NCI-H1417 treated with DMSO at 0.1 percent for 48 hours (cell line): ENCODE data around the gene GNAI2.
A peak's percentile ranks its signal among the peaks of the same experiment; 100 is the strongest.
"Not testable (repeated sequence)": the region's sequence is repeated elsewhere in the genome, so short reads cannot be mapped to it uniquely, and the experiment has no call there.

Experiments
- DNase-seq: peaks from one replicate; lab custom pipeline; 2025; lab: John Stamatoyannopoulos, UW

Gene GNAI2

DNA sequence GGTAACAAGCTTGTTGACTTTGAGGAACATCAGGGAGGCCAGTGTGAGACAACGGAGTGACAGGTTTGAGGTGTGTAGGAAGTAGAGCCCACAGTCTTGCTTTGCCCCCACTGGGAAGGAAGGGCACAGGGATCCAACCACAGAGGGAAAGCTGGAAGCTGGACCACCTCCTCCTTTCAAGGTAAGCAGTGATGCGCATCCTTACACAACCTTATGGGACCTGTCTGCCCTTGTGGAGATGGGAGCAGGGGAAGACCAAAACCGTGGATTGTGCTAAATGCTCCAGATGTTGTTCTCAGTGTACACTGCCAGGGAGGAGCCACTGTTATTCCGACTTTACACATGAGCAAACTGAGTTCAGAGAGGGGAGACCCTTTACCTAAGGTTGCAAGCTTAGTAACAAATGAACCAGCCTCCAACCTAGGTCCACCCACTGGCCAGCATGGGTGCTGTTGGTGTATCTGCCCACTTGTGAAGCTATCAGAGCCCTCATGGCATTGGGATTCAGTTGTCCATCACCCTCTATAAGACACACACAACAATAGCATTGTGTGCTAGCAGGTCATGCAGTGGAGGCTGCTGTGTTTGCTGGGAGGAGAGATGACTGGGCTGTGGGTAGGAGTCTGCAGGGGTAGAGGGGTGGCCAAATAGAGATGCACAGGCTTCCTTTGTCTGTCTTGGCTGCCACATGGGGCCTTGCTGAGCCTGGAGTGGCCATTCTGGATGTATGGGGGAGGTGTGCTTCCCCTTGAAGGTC is 42.3 kb downstream of the GNAI2 start:
- no peak for DNase-seq

DNA sequence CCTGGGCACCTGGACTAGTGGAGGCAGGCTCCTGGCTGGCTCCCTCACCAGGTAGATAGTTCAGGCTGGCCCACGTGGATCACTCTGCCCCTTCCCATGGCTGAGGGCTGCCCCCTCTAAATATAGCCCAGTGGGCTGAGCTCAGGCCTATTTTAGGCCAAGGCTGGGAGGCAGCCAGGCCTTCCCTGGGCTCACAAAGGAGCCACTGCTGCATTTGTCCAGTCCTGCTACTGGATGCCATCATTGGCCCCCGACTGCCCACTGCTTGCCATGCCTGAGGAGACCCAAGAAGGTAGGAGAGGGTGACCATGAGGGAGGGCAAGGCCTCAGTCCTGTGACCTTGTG is 42.8 kb downstream of the GNAI2 start, which contains the start of gene LSMEM2:
TSS of gene LSMEM2 (plus strand) at position 208 of the 345 bp plus-strand sequence. CDS start at position 235, 27 bp downstream.
- no peak for DNase-seq

DNA sequence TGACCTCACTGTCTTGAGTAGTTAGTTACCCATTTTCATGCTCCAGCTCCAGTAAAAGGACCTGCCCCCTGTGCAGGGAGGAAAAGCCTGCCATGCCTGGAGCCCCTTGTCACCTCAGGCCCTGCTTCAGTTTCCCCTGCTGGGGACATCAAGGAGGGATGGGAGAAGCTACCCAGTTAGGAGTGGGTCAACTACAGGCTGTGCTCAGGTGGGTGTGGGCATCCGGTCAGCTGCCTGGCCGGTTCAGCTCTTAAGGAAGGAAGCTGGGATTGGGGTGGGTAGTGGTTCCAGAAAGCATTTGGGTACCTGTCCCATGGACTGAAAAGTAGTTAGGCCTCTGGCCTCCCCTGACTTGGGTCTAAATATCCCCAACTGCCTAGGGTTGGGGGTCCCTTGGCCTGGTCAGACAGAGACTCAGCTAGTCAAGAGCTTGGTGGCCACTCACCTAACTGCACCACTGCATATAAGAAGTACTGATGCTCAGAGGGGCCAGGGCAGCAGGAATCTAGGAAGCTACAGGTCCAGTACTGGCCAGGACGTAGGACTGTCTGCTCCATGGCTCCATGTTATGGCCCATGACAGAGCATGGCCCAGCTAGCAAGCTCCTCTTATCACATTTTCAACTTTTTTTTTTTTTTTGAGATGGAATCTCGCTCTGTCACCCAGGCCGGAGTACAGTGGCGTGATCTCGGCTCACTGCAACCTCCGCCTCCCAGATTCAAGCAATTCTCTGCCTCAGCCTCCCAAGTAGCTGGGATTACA is 43.4 kb downstream of the GNAI2 start:
- DNase-seq, result no peak

DNA sequence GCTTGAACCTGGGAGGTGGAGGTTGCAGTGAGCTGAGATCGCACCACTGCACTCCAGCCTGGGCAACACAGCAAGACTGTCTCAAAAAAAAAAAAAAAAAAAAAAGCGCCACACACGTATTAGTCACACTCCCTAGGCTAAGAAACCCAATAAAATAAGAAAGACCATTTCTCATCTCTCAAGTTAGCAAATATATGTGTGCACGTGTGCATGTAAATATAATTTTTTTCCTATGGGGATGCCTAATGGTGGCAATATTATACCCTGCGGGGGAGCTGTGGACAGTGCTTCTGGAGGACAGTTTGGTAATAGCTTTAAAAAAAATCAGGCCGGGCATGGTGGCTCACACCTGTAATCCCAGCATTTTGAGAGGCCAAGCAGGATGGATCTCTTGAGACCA is 48.1 kb downstream of the GNAI2 start:
- not testable (repeated sequence) for DNase-seq

DNA sequence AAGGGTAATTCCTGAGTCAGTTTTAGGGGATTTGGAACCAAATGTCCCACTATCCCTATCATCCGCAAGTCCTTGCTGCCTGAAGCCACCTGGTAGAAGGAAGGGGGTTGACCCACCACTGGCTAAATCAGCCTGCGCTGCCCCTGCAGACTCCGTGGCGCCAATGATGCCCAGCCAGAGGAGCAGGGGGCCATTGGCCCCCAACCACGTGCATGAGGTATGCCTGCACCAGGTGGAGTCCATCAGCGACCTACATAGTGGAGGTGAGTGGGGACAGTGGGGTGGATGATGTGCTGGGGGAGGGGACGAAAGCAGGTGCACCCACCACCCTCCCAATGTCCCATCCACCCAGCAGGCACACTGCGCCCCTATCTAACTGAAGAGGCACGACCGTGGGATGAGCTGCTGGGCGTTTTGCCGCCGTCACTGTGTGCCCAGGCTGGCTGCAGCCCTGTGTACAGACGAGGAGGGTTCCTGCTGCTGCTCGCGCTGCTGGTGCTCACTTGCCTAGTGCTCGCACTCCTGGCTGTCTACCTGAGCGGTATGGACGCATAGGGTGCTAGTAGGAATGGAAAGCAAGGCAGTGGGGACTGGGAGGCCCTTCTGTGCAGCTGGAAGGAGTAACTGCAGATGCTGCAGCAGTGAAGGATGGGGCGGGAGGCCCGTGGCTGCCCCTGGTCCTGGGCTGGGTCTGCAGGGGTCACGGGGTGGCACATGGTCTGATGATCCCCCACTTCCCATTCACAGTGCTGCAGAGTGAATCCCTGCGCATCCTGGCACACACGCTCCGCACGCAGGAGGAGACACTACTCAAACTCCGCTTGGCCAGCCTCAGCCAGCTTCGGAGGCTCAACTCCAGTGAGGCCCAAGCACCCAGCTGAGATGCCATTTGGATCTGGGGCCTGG is 50.6 kb downstream of the GNAI2 start:
- no peak for DNase-seq

DNA sequence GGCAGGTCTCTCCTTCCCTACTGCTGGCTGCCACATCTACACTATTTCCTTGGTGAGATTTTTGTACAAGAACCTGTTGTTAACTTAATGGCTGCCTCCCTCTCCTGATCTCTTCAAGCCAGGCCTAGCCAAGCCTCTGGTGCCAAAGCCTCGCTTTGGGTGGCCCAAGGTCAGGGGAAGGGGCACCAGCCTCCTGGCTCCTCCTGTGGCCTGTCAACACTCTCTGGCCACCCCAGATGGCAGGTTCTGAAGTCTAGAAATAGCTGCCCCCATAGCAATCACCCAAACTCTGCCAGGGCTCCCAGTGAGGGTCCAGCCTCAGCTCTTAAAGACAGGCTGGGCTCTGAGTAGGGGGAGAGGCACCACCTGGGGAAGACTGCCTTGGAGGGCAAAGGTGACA is 51.3 kb downstream of the GNAI2 start:
- DNase-seq, result no peak

DNA sequence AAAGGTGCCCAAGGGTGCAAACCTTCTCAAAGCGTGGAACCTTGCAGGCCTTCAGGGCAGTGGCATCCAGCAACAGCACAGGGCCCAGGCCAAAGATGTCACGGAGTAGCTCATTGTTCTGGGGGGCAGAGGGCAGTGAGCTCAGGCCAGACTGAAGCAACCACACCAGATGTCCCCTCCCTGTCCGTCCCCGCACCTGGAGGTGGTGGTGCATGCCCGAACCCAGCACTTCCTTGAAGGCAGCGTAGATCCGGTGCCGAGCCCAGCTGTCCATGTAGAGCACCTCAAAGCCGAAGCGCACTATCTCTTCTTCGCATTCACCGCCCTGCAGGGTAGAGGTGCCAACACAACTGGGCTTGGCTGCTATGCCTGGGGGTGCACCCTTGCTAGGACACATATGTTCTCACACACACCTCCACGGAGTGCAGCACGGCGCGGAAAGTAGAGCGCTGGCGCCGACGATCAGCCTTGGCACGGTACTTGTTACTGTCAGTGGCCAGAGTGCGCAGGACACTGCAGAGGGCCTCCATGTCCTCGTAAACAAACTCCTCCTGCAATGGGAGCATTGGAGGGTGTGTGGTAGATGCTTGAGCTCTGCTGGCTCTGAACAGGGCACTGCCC is 52.5 kb downstream of the GNAI2 start:
- DNase-seq, result no peak

DNA sequence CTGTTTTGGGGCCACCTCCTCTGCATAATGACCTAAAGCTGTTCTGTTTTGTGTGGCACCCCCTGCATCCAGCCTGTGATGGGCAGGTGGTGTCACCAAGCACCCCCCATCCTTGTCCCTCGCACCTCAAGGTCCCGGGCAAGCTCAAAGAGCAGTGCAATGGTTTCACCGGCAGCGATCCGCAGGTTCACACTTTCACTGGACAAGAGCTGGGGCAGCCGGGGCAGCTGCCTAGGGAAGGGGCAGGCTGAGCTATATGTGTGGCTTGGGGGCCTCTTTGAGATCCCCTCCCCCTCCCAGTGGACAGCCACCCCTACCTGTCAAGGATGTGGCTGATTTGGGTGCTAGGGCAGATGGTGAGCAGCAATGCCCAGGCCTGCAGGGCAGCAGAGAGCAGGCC is 53.1 kb downstream of the GNAI2 start:
- no peak for DNase-seq

DNA sequence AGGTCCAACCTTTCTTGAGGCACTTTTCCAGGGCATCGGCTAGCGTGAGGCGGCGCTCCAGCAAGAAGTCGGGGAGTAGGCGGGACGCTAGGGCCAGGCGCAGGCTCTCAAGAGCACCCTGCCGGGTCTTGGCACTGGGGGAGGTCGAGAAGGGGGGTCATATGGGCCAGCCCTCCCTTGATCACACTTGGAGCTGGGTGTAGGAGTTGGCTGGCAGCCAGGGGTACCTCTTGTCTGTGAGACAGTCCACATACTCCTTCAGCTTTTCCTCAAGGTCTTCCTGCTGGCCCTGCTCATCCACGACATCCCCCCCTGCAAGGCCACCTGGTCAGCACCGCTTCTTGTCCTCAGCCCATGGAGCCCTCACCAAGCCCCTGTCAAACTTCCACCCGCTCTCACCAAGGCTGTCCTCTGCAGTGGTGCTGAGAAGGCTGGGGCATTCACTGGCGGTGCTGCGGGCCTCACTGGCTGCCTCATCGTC is 54.2 kb downstream of the GNAI2 start:
- no peak for DNase-seq

DNA sequence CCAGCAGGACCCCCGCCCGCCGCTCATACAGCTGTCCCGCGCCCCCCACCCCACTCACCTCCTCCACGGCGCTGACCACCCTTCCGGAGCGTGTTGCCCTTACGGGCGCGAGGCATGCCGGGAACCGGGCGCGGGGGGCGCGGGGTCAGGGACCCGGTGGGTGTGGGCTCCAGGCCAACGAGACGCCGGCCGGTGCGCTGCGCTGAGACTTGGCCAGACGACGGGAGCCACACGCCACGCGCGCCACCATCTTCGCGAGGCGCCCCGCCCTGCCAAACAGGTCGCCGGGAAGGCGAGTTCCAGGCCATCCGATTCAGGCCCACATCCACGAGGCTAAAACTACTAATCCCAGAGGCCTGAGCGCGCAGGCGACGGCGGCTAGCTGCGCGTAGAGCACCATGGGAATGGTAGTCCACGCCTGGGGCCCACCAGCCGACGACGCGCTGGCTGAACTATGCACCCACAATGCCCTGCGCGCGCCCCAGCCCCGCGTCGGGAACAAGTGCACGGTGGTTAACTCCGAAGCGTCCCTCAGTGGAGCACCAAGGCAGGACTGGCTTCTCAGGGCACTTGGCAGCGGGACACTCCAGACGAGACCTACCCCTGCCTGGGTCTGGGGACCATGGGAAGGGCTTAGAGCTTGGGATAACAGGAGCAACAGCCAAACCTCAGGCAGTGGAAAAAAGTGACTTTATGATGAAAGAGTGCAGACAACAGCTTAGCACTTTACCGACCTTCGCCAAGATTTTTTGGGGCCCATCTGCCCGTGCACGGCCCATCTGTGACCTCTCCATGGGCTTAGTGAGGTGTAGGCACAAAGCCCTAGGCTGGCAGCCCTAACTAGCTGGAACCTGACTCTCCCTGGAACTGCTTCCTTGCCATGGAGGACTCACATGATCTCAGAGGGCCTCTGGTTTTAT is 56.4 kb downstream of the GNAI2 start, which contains the start of gene IFRD2:
TSS of gene IFRD2 (minus strand) at position 271 of the 920 bp plus-strand sequence. CDS start at position 116, 155 bp downstream.
- peak; percentile 51 for DNase-seq

DNA sequence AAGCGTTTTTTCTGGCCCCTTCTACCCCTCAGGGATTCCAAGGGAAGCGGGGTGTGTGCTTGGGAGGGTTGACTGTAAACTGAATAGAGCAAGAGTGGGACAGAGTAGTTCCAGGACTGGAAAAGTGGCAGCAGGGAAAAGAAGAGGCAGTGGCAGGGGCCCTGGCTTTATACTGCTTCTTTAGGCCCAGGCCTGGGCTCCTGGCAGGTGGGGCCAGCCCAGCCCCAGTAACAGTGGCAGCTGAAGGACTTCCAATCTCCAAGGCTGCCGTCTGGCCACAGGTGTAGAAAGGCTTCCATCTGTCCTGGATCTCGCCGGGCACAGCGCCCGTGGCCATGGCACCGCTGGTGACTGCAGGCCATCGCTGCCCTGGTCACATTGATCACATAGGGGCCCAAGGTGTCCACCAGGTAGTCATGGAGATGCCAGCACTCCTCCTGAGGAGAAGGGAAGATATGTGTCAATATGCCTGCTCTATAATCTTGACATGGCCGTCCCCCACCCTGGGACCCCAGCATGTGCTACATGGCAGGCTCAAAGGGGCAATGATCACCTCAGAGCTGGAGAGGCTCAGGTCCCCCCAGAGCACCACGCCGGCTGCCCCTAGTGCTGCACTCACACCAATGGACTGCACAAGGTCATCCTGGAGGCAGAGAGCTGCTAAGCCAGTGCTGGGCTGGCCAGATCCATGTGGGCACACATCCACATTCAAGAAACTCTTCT is 57.2 kb downstream of the GNAI2 start:
- no peak for DNase-seq

DNA sequence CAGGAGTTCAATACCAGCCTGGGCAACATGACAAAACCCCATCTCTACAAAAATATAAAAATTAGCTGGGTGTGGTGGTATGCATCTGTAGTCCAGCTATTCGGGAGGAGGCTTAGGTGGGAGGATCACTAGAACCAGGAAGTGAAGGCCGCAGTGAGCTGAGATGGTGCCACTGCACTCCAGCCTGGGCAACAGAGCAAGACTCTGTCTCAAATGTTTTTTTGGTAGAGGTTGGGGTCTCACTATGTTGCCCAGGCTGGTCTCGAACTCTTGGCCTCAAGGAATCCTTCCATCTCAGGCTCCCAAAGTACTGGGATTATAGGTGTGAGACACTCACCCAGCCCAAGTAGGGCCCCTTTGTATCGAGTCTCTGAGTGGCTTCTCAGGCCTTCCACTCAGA is 58.1 kb downstream of the GNAI2 start:
- no peak for DNase-seq

DNA sequence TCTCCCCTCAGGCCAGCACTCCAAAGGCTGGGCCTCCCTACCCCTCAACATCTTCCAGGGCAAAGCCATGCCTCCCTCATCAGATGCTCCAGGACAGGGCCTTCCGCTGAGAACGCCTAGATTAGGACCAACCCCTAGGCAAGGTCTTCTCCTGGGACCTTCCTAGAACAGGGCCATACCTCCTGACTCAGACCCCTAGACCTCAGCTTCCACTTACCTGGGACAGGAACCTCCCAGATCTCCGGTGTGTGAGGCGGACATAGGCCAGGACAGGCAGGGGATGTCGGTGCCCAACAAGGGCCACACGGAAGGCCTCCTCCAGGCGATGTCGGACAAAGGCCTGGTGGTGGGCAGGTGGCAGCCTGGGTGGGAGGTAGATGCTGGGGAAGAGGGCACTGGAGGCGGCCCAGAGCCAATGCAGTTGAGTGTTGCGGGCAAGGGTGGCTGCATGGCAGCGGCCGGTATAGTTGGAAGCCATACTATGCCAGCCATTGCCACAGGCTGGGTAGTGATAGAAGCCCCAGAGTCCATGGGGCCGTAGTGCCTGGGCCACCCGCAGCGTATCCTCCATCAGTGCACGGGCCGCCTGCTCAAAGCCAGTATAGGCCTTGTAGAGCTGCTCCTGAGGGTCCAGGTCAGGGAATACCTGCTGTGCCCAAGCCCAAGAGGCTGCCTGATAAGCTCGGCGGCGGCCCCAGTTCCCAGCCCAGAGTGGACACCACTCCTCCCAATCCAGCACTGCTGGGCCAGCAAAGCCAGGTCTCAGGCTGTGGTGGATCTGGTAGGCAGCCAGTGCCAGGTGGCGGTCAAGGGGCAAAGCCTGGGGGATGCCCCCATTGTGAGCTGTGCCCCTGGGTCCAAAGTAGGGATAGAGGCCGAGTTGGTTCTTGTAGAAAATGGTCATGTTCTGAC is 58.7 kb downstream of the GNAI2 start:
- no peak for DNase-seq

DNA sequence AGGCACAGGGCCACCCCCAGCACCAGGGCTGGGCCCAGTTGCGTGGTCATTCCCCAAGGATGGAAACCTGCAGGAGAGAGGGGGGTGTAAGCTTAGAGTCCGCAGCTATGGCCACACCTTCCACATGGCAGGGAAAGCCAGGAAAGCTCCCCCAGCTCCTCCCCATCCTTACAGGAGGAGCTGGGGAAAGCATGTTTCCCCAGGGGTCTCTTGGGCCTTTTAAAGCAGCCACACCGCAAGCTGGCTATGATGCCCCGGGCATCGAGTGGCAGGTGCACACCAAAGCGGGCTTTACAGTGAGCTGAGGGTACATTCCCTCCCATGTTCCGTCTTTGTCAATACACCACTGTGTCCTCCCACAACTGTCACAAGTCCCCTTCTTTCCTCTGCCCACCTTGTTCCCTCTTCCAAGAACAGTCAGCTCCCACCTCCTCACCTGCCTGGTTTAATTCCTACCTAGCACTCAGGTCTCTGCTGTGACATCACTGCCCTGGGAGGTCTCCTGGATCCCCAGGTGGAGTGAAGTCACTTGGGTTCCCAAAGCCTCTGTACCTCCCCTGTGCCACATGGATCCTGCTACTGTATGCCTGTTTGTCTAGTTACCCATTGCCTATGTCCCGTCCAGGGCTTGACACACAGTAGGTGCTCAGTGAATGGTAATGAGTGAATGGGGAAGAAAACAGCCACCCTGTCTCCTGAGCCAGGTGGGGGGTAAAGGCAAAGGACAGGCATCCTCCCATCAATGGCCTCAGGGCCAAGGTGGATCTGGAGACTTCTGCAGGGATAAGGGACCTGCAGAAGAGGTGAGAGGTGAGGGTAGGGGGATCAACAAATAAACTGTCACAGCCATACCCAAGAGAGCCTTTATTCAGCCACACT is 59.8 kb downstream of the GNAI2 start:
- DNase-seq, result no peak

DNA sequence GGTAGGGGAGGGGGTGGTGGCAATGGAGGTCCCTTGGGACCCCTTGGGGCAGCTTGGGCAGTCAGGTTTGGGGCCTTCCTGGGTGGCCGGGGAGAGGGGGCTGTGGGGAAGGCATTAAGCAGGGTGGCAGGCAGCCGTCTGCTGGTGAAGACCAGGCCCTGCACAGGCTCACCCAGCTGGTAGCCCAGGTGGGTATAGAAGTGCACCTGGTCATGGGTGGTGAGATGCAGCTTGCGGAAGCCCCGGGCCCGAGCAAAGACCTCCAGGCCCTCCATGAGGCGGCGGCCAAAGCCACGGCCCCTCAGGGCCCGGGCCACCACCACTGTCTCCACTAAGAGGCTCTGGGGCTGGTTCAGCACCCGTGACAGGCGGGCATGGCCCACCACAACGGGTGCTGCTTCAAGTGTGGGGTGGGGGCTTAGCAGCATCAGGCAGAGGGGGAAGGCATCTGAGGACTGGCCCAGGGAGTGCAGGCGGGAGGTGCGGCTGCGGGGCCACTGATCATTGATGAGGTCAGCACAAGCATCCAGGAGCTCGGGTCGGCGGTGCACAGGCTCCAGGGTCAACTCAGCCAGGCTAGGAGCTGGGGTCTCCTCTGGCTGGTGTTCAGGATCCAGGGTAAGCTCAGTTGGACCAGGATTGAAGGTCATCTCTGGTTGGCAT is 60.8 kb downstream of the GNAI2 start:
- no peak for DNase-seq

DNA sequence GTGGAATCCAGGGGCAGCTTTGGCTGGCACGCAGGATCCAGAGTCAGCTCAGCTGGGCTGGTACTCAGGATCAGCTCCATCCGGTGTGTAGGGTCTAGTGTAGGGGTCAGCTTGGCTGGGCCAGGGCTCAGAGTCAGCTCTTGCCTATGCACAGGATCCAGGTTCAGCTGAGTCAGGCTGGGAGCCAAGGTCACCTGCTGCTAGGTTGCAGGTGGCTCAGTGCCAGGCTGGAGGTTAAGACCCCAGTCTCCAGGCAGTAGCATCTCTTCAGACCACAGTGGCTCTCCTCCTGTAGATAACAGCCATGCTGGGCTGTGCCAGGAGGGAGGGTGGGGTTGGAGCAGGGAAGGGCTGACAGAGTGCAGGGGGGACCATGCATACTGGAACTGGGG is 61.4 kb downstream of the GNAI2 start:
- DNase-seq, result no peak
